GM18951 (cell line): ENCODE results near the gene FGF12.

Source experiments
- POLR2A ChIP-seq: IDR thresholded peaks from 4 replicates; pipeline ENCODE4 v1.6.1; 2011; ENCODE audit warnings: mild to moderate bottlenecking; ENCODE audit not compliant: insufficient read length, insufficient read depth; ENCODE audit errors: extremely low read depth
- in situ Hi-C: fragments of 300-500 bp; cut with MboI; formaldehyde crosslinking; loops from one replicate; pipeline ENCODE4 v1.12.0; 2022; ENCODE audit warnings: low sequenced_read_pairs, mixed read lengths, inconsistent platforms; ENCODE audit not compliant: unreplicated experiment

The FGF12 gene

GRCh38 chr3:192482809-192483208 lies 244.5 kb downstream of the FGF12 start:
- in situ Hi-C loops, result no loop called here
- TF ChIP-seq POLR2A, result no peak

GRCh38 chr3:192482391-192482790 lies 244.9 kb downstream of the FGF12 start:
- in situ Hi-C loops, result no loop called here
- TF ChIP-seq POLR2A, result no peak

GRCh38 chr3:192481638-192482037 lies 245.7 kb downstream of the FGF12 start:
- in situ Hi-C loops, result no loop called here
- TF ChIP-seq POLR2A, result no peak

- in situ Hi-C loops, result no loop called here
- TF ChIP-seq POLR2A, result no peak
Observed at GRCh38 chr3:192467230-192468140, 259.9 kb downstream of the FGF12 start.

GRCh38 chr3:192449036-192449435 lies 278.3 kb downstream of the FGF12 start:
- no peak for TF ChIP-seq POLR2A
- in situ Hi-C loops, result loop anchor here (25.0 kb wide), 1 partner anchor 1037 kb away; no protein-coding TSS in a partner anchor

GRCh38 chr3:192445770-192446644 lies 281.3 kb downstream of the FGF12 start:
- in situ Hi-C loops, result loop anchor here (25.0 kb wide), 1 partner anchor 1034 kb away; no protein-coding TSS in a partner anchor

GRCh38 chr3:192444791-192445106 lies 282.6 kb downstream of the FGF12 start:
- in situ Hi-C loops, result loop anchor here (25.0 kb wide), 1 partner anchor 1032 kb away; no protein-coding TSS in a partner anchor

More at GRCh38 chr3:192445770-192446644, 281.3 kb downstream of the FGF12 start:
- TF ChIP-seq POLR2A, result no peak

GRCh38 chr3:192444096-192444790 lies 283.1 kb downstream of the FGF12 start:
- no peak for TF ChIP-seq POLR2A

More at GRCh38 chr3:192444791-192445106, 282.6 kb downstream of the FGF12 start:
- TF ChIP-seq POLR2A, result no peak

GRCh38 chr3:192435241-192435640 lies 292.1 kb downstream of the FGF12 start:
- in situ Hi-C loops, result loop anchor here (25.0 kb wide), 1 partner anchor 1023 kb away; no protein-coding TSS in a partner anchor
- TF ChIP-seq POLR2A, result no peak

More at GRCh38 chr3:192444096-192444790, 283.1 kb downstream of the FGF12 start:
- in situ Hi-C loops, result loop anchor here (25.0 kb wide), 1 partner anchor 1032 kb away; no protein-coding TSS in a partner anchor

GRCh38 chr3:192434186-192434585 lies 293.2 kb downstream of the FGF12 start:
- no peak for TF ChIP-seq POLR2A

GRCh38 chr3:192433704-192434103 lies 293.6 kb downstream of the FGF12 start:
- in situ Hi-C loops, result loop anchor here (25.0 kb wide), 1 partner anchor 1021 kb away; no protein-coding TSS in a partner anchor
- no peak for TF ChIP-seq POLR2A

More at GRCh38 chr3:192434186-192434585, 293.2 kb downstream of the FGF12 start:
- in situ Hi-C loops, result loop anchor here (25.0 kb wide), 1 partner anchor 1022 kb away; no protein-coding TSS in a partner anchor

- in situ Hi-C loops, result no loop called here
- no peak for TF ChIP-seq POLR2A
Observed at GRCh38 chr3:192422997-192423342, 304.4 kb downstream of the FGF12 start.
